ENCODE measurements around the gene MED9.

DNA sequence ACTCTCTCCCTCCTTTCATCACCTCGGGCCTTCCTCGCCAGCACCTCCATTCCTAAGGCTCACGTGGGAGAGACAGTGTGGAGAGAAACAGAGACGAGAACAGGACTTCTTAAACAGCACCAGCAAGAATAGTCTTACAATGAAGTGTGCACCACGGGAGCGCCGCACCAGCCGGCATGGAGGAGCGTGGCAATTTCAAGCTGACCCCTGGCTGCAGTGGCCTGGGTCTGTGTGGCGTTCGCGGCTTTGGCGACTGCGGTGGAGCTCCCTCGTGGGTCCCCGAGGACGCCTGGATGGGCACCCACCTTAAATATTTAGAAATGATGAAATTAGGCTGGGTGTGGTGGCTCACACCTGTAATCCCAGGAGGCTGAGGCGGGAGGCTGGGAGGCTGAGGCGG lies 20.5 kb upstream of the MED9 start:
- TF ChIP-seq CTCF (IDR thresholded peaks at IDR 0.05) (no peak), POLR2AphosphoS5 (IDR thresholded peaks at IDR 0.05) (no peak), POLR2A (IDR thresholded peaks at IDR 0.05) (no peak), EP300 (IDR thresholded peaks at IDR 0.05) (no peak)

Data from suprapubic skin (tissue), 4 donors.